ENCODE results near the gene ROR1.

Gene ROR1

GRCh38 chr1:63971557-63971956 lies 197.7 kb downstream of the ROR1 start:
- DNase-seq: no peak

GRCh38 chr1:63973005-63973419 lies 199.2 kb downstream of the ROR1 start:
- intact Hi-C loops (cut with DNase I): no loop called here
- no peak for DNase-seq

More at GRCh38 chr1:63971557-63971956, 197.7 kb downstream of the ROR1 start:
- intact Hi-C loops (cut with DNase I): no loop called here

- intact Hi-C loops (cut with DNase I): no loop called here
- no peak for DNase-seq
Measured at GRCh38 chr1:63974966-63975365, 201.1 kb downstream of the ROR1 start.

GRCh38 chr1:63975481-63975880 lies 201.7 kb downstream of the ROR1 start:
- DNase-seq: no peak
- intact Hi-C loops (cut with DNase I): no loop called here

- intact Hi-C loops (cut with DNase I): no loop called here
- DNase-seq: no peak
Measured at GRCh38 chr1:63976006-63976405, 202.2 kb downstream of the ROR1 start.

GRCh38 chr1:63977466-63977865 lies 203.6 kb downstream of the ROR1 start:
- intact Hi-C loops (cut with DNase I): no loop called here
- DNase-seq: no peak

- no peak for DNase-seq
- intact Hi-C loops (cut with DNase I): no loop called here
Measured at GRCh38 chr1:63980740-63981407, 207.1 kb downstream of the ROR1 start.

- intact Hi-C loops (cut with DNase I): no loop called here
- no peak for DNase-seq
Measured at GRCh38 chr1:63981408-63981773, 207.6 kb downstream of the ROR1 start.

GRCh38 chr1:63982201-63982600 lies 208.4 kb downstream of the ROR1 start:
- no peak for DNase-seq
- intact Hi-C loops (cut with DNase I): no loop called here

GRCh38 chr1:63983391-63984256 lies 209.8 kb downstream of the ROR1 start:
- peak in 1 of 42 donors; percentile 6 for DNase-seq
- intact Hi-C loops (cut with DNase I): no loop called here

- no peak for DNase-seq
Measured at GRCh38 chr1:63984257-63984929, 210.6 kb downstream of the ROR1 start.

GRCh38 chr1:63984930-63985290 lies 211.1 kb downstream of the ROR1 start:
- intact Hi-C loops (cut with DNase I): no loop called here
- no peak for DNase-seq

More at GRCh38 chr1:63984257-63984929, 210.6 kb downstream of the ROR1 start:
- intact Hi-C loops (cut with DNase I): no loop called here

- intact Hi-C loops (cut with DNase I): no loop called here
- DNase-seq: no peak
Measured at GRCh38 chr1:63987014-63987627, 213.3 kb downstream of the ROR1 start.

GRCh38 chr1:63987628-63988024 lies 213.8 kb downstream of the ROR1 start:
- DNase-seq: no peak
- intact Hi-C loops (cut with DNase I): no loop called here

GRCh38 chr1:63988941-63989340 lies 215.1 kb downstream of the ROR1 start:
- intact Hi-C loops (cut with DNase I): no loop called here
- no peak for DNase-seq

- DNase-seq: no peak
- intact Hi-C loops (cut with DNase I): no loop called here
Measured at GRCh38 chr1:63991685-63992084, 217.9 kb downstream of the ROR1 start.

GRCh38 chr1:64000021-64000420 lies 226.2 kb downstream of the ROR1 start:
- DNase-seq: no peak

GRCh38 chr1:64001038-64001437 lies 227.2 kb downstream of the ROR1 start:
- intact Hi-C loops (cut with DNase I): no loop called here
- DNase-seq: no peak

More at GRCh38 chr1:64000021-64000420, 226.2 kb downstream of the ROR1 start:
- intact Hi-C loops (cut with DNase I): no loop called here

- intact Hi-C loops (cut with DNase I): no loop called here
- no peak for DNase-seq
Measured at GRCh38 chr1:64004451-64005025, 230.7 kb downstream of the ROR1 start.

Data from head of caudate nucleus (tissue), 42 donors.